ENCODE data around the gene NOCT. TPM values are rescaled to one million over a fixed set of nuclear protein-coding genes. Genes with fewer than 3 reads are reported as not detected.

Gene NOCT
- total and polyA plus RNA-seq, 2 of the 4 experiments (the other 2 are of a cell fraction), result 5.5 to 41.4 TPM

DNA sequence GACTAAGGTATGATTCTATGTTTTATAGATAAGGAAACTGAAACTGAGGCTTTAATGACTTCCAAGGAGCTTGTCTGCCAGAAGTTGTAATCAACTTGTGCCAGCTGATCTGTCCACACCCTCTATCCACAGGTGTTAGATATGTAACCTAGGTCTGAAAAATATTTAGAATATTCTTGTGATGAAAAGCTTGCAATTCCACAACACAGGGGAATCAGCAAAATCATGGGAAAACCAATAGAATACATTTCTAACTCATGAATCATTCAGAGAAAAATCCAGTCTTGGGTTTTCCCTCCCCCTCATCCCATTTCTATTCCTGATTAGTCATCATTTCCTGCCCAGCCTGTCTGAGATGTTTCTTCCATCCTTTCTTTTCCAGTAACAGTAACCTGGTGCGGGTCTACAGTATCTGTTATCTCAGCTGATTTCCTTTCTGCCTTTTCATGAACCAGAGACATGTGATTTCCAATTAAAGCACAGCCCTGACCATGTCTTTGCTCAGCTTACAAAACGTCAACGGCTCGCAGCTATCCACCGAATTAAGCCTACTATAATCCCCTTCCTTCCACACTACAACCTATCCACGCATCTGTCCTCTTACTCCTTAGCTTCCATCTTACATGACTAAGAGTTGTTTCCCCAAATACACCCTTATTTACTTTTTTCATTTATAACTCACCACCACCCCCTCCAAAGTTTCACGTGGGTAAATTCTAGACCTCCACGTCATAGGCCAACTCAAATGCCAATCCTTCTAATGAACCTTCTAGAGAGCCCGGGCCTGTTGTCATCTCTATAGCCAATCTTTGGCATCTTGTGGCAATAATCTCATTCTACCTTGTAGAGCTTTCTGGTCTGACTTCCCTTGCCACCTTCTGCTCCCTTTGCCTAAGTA is 961 bp upstream of the NOCT start:
- H2AFZ ChIP-seq (replicated peaks; ENCODE audit: low read length, poor library complexity), result peak overlapping the region; percentile 88
- H4K8ac ChIP-seq (ENCODE audit: low read depth in 2 of 2, low read length in 2 of 2), result peak overlapping the region; percentile 65 to 98
- H3K9me1 ChIP-seq (ENCODE audit: insufficient read depth, low read length), result peaks cover 7% of the 10 kb centered on the region; the same call in 1 of the 2 replicates
- peak overlapping the region; percentile 99 for H4K5ac ChIP-seq (ENCODE audit: low read depth, low read length)
- WGBS, 2 experiments (ENCODE audit: extremely low coverage in 2 of 2, insufficient read length in 1 of 2), result 18% methylated on average over 8 of the region's 9 CpGs; no CpG with 5 or more reads in 1 of the 2 experiments
- H3K79me1 ChIP-seq (ENCODE audit: low read depth in 1 of 2, low read length in 2 of 2), result peaks cover 3 to 22% of the 10 kb centered on the region in 2 experiments; a peak in 3 of 4 replicates
- H3K4me1 ChIP-seq (ENCODE audit: control insufficient read depth, insufficient read depth, low read length), result peaks cover 18% of the 10 kb centered on the region
- H3K36me3 ChIP-seq (ENCODE audit: control insufficient read depth, insufficient read depth, low read length), result no peaks in the 10 kb centered on the region
- no peaks in the 10 kb centered on the region for H3K27me3 ChIP-seq (ENCODE audit: control insufficient read depth, insufficient read depth, low read length)
- peak overlapping the region; percentile 93 for H3K56ac ChIP-seq (ENCODE audit: extremely low read depth, insufficient read depth, low read length)
- H2BK20ac ChIP-seq (ENCODE audit: low read depth, low read length), result peak overlapping the region; percentile 91
- H4K20me1 ChIP-seq (ENCODE audit: insufficient read depth, low read length), result peaks cover 18% of the 10 kb centered on the region; the same call in 1 of the 2 replicates
- intact Hi-C loops (cut with micrococcal nuclease) (no loop called here), in situ Hi-C loops (cut with MboI; ENCODE audit: low sequenced_read_pairs) (no loop called here), dilution Hi-C loops (cut with HindIII; ENCODE audit: low sequenced_read_pairs, unreplicated experiment) (no loop called here)
- H3K23ac ChIP-seq (ENCODE audit: low read depth, low read length), result peak overlapping the region; percentile 91
- H2BK5ac ChIP-seq (ENCODE audit: low read depth, low read length, poor library complexity, severe bottlenecking), result peak overlapping the region; percentile 100
- peak overlapping the region; percentile 97 for H3K18ac ChIP-seq (ENCODE audit: low read depth, low read length)
- DNase-seq (peak; percentile 94), ATAC-seq (ENCODE audit: low read depth) (peak; percentile 30)
- peak overlapping the region; percentile 99 for H2BK15ac ChIP-seq (ENCODE audit: low read depth, low read length)
- H4K91ac ChIP-seq (ENCODE audit: insufficient read depth, low read depth, low read length), result peak overlapping the region; percentile 95
- H3K14ac ChIP-seq (replicated peaks; ENCODE audit: low read depth, low read length), result peak overlapping the region; percentile 86
- peak overlapping the region; percentile 99 for H3K4me2 ChIP-seq (ENCODE audit: low read depth, low read length)
- no TSS peak for BruUV-seq (replicated peaks)
- H3K9me3 ChIP-seq (ENCODE audit: control insufficient read depth, insufficient read depth, low read length), result no peaks in the 10 kb centered on the region
- peak overlapping the region; percentile 91 for H2AK9ac ChIP-seq (replicated peaks; ENCODE audit: low read depth, low read length, poor library complexity)
- TF ChIP-seq NFE2L2 (IDR thresholded peaks at IDR 0.05; ENCODE audit: low read depth, low read length), result peak; percentile 45; the same call in 1 of the 2 replicates
- TF ChIP-seq, protein P1, sequence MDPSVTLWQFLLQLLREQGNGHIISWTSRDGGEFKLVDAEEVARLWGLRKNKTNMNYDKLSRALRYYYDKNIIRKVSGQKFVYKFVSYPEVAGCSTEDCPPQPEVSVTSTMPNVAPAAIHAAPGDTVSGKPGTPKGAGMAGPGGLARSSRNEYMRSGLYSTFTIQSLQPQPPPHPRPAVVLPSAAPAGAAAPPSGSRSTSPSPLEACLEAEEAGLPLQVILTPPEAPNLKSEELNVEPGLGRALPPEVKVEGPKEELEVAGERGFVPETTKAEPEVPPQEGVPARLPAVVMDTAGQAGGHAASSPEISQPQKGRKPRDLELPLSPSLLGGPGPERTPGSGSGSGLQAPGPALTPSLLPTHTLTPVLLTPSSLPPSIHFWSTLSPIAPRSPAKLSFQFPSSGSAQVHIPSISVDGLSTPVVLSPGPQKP (IDR thresholded peaks at IDR 0.05; ENCODE audit: borderline replicate concordance, low read depth, low read length), result no peak
- TF ChIP-seq, protein P2, sequence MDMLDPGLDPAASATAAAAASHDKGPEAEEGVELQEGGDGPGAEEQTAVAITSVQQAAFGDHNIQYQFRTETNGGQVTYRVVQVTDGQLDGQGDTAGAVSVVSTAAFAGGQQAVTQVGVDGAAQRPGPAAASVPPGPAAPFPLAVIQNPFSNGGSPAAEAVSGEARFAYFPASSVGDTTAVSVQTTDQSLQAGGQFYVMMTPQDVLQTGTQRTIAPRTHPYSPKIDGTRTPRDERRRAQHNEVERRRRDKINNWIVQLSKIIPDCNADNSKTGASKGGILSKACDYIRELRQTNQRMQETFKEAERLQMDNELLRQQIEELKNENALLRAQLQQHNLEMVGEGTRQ (IDR thresholded peaks at IDR 0.05; ENCODE audit: low read depth, low read length), result peak; percentile 49; the same call in 1 of the 2 replicates
- TF ChIP-seq MAFK (IDR thresholded peaks at IDR 0.05; ENCODE audit: low read depth, low read length), result peak; percentile 93
- TF ChIP-seq FOS (IDR thresholded peaks at IDR 0.05; ENCODE audit: low read depth, low read length), result peak; percentile 92
- peak overlapping the region; percentile 94 for H2AK5ac ChIP-seq (ENCODE audit: low read depth, low read length)
- H3K4me3 ChIP-seq (ENCODE audit: insufficient read depth, low read depth, low read length), result peak overlapping the region; percentile 85
- ChIA-PET POLR2A (ENCODE audit: unreplicated experiment) (interaction anchor here (0.8 kb wide), 1 partner anchor 16 kb away, joined by 3 read pairs; no protein-coding TSS in a partner anchor), CTCF (interaction anchor here (0.7 kb wide), 1 partner anchor 483 kb away, joined by 3 read pairs; no protein-coding TSS in a partner anchor)
- peak overlapping the region; percentile 72 for H3K9ac ChIP-seq (ENCODE audit: low read depth, low read length)
- peak overlapping the region; percentile 93 for H3K27ac ChIP-seq (ENCODE audit: insufficient read depth, low read length)
- H3K4ac ChIP-seq (ENCODE audit: low read depth, low read length), result peak overlapping the region; percentile 95
- peak overlapping the region; percentile 99 for H2BK120ac ChIP-seq (ENCODE audit: low read depth, low read length)
